Naive thymus-derived CD4-positive, alpha-beta T cell (primary cell): ENCODE data around the gene DUOXA2. TPM values are rescaled to one million over a fixed set of nuclear protein-coding genes. Genes with fewer than 3 reads are reported as not detected.
A peak's percentile ranks its signal among the peaks of the same experiment; 100 is the strongest.
"Not testable (repeated sequence)": the region's sequence is repeated elsewhere in the genome, so short reads cannot be mapped to it uniquely, and the experiment has no call there.

Experiments used
- ATAC-seq: fragments of 150-1000 bp; cut with Tn5 transposase; 2 replicates; pipeline ENCODE4 v1.10.0; 2021; ENCODE audit warnings: mild to moderate bottlenecking, moderate library complexity
- CTCF ChIA-PET: fragments of 350-600 bp; sonication (Branson Sonifier 250); formaldehyde crosslinking; loops from one replicate; lab custom pipeline; 2021; ENCODE audit warnings: antibody characterized with exemption; lab: Charles Lee
- POLR2A ChIA-PET: fragments of 350-600 bp; sonication (Branson Sonifier 250); formaldehyde crosslinking; loops from one replicate; lab custom pipeline; 2021; ENCODE audit warnings: antibody characterized with exemption, inconsistent platforms; lab: Charles Lee
- DNase-seq, 9 donors: peaks; one replicate each; pipeline versions ENCODE4 v3.0.0 to v3.0.0-alpha.2; 2020 to 2022; ENCODE audit warnings: mixed read lengths in 1 of 9
- H3K27ac ChIP-seq: one replicate; pipeline ENCODE4 v1.7.0; 2013; ENCODE audit warnings: mild to moderate bottlenecking, low read depth, low read length, moderate library complexity
- H3K27me3 ChIP-seq, 2 donors: one replicate each; pipeline ENCODE4 v1.7.0; 2013; ENCODE audit warnings: low read length in 2 of 2, mild to moderate bottlenecking in 2 of 2, moderate library complexity in 2 of 2; ENCODE audit not compliant: control insufficient read depth in 2 of 2, insufficient read depth in 2 of 2
- H3K36me3 ChIP-seq, 3 experiments: 1 replicate in 2 of 3; 2 replicates in 1 of 3; pipeline ENCODE4 v1.7.0; 2013; ENCODE audit warnings: low read length in 3 of 3, mild to moderate bottlenecking in 3 of 3, moderate library complexity in 1 of 3; ENCODE audit not compliant: insufficient read depth in 3 of 3, control insufficient read depth in 2 of 3
- H3K4me1 ChIP-seq, 2 donors: one replicate each; pipeline ENCODE4 v1.7.0; 2013; ENCODE audit warnings: low read length in 2 of 2, mild to moderate bottlenecking in 2 of 2, moderate library complexity in 1 of 2; ENCODE audit not compliant: control insufficient read depth in 2 of 2, insufficient read depth in 2 of 2
- H3K4me3 ChIP-seq: 2 replicates; pipeline ENCODE4 v1.7.0; 2013; ENCODE audit warnings: mild to moderate bottlenecking, low read length
- H3K9me3 ChIP-seq, 3 experiments: 1 replicate in 2 of 3; 2 replicates in 1 of 3; pipeline ENCODE4 v1.7.0; 2013; ENCODE audit warnings: low read length in 3 of 3; ENCODE audit not compliant: control insufficient read depth in 2 of 3
- H3K27ac Mint-ChIP-seq, 9 donors: one replicate each; pipeline ENCODE4 v1.8.0; 2020 to 2022; ENCODE audit warnings: mixed read lengths in 9 of 9, mild to moderate bottlenecking in 8 of 9, moderate library complexity in 5 of 9, inconsistent platforms in 2 of 9
- H3K27me3 Mint-ChIP-seq, 5 donors: one replicate each; pipeline ENCODE4 v1.8.0; 2021 to 2022; ENCODE audit warnings: mixed read lengths in 5 of 5, mild to moderate bottlenecking in 1 of 5
- H3K36me3 Mint-ChIP-seq, 5 donors: one replicate each; pipeline ENCODE4 v1.8.0; 2020 to 2022; ENCODE audit warnings: mixed read lengths in 5 of 5, mild to moderate bottlenecking in 3 of 5, inconsistent platforms in 1 of 5
- H3K4me1 Mint-ChIP-seq, 7 donors: one replicate each; pipeline ENCODE4 v1.8.0; 2020 to 2022; ENCODE audit warnings: mixed read lengths in 7 of 7, mild to moderate bottlenecking in 3 of 7, inconsistent platforms in 1 of 7
- H3K4me3 Mint-ChIP-seq, 10 donors: one replicate each; pipeline ENCODE4 v1.8.0; 2020 to 2022; ENCODE audit warnings: mild to moderate bottlenecking in 10 of 10, mixed read lengths in 10 of 10, moderate library complexity in 6 of 10, inconsistent platforms in 2 of 10
- H3K9me3 Mint-ChIP-seq, 11 donors: one replicate each; pipeline ENCODE4 v1.8.0; 2020 to 2022; ENCODE audit warnings: mixed read lengths in 11 of 11, mild to moderate bottlenecking in 4 of 11, inconsistent platforms in 1 of 11, moderate library complexity in 1 of 11
- intact Hi-C, 2 donors: fragments of 100-400 bp; cut with micrococcal nuclease; formaldehyde crosslinking; loops; one replicate each; pipeline ENCODE4 v1.15.1; 2023
- polyA plus RNA-seq, 2 donors: library from polyadenylated mRNA; unstranded; fragments of 300-500 nt; fragmentation: Illumina TruSeq; gene quantifications; one replicate each; pipeline ENCODE4 v1.2.3, GENCODE V29; 2021
- total RNA-seq, 6 experiments: library from RNA in 5 of 6; stranded (reverse) in 5 of 6; gene quantifications; 1 replicate in 5 of 6; 2 replicates in 1 of 6; pipeline ENCODE4 v1.2.3 and lab custom pipeline; 2021 to 2026

Gene DUOXA2
- total and polyA plus RNA-seq, 7 experiments from 2014 or later = not detected

- H3K27ac ChIP-seq, CTCF ChIA-PET, H3K36me3 ChIP-seq, H3K4me3 Mint-ChIP-seq, H3K9me3 Mint-ChIP-seq, DNase-seq, POLR2A ChIA-PET, ATAC-seq, intact Hi-C loops, H3K9me3 ChIP-seq, H3K4me1 ChIP-seq, H3K4me3 ChIP-seq, H3K4me1 Mint-ChIP-seq, H3K27ac Mint-ChIP-seq, H3K36me3 Mint-ChIP-seq, H3K27me3 ChIP-seq: not testable (repeated sequence)
- peaks cover 10 to 35% (median 19%) of the 10 kb centered on the region in 5 donors for H3K27me3 Mint-ChIP-seq
Observed at GRCh38 chr15:45104170-45104569, 10.0 kb upstream of the DUOXA2 start.

GRCh38 chr15:45105586-45105985 is 8.5 kb upstream of the DUOXA2 start:
- no peak overlapping the region for H3K4me3 ChIP-seq
- H3K36me3 ChIP-seq = no peaks in the 10 kb centered on the region
- Mint-ChIP-seq H3K36me3 (no peaks in the 10 kb centered on the region), H3K9me3 (no peaks in the 10 kb centered on the region), H3K4me3 (no peak overlapping the region), H3K4me1 (peaks cover 0 to 4% (median 0%) of the 10 kb centered on the region in 7 donors), H3K27me3 (peaks cover 24 to 40% (median 33%) of the 10 kb centered on the region in 5 donors), H3K27ac (no peak overlapping the region)
- DNase-seq (no peak), ATAC-seq (no peak)
- H3K4me1 ChIP-seq = no peaks in the 10 kb centered on the region
- no peaks in the 10 kb centered on the region for H3K27me3 ChIP-seq
- H3K27ac ChIP-seq = no peak overlapping the region
- H3K9me3 ChIP-seq = no peaks in the 10 kb centered on the region
- ChIA-PET POLR2A (no interaction called here), CTCF (interaction anchor here (1.1 kb wide), 1 partner anchor 12 kb away, joined by 5 read pairs; no protein-coding TSS in a partner anchor)
- intact Hi-C loops = no loop called here

GRCh38 chr15:45106002-45106790 is 7.9 kb upstream of the DUOXA2 start:
- Histone ChIP-seq H3K27ac (no peak overlapping the region), H3K4me3 (no peak overlapping the region), H3K9me3 (no peaks in the 10 kb centered on the region), H3K4me1 (no peaks in the 10 kb centered on the region), H3K36me3 (no peaks in the 10 kb centered on the region), H3K27me3 (no peaks in the 10 kb centered on the region)
- POLR2A ChIA-PET = no interaction called here
- no peak overlapping the region for H3K4me3 Mint-ChIP-seq
- peaks cover 0 to 4% (median 0%) of the 10 kb centered on the region in 7 donors for H3K4me1 Mint-ChIP-seq
- CTCF ChIA-PET = interaction anchor here (1.1 kb wide), 1 partner anchor 12 kb away, joined by 5 read pairs; no protein-coding TSS in a partner anchor
- intact Hi-C loops = no loop called here
- no peaks in the 10 kb centered on the region for H3K36me3 Mint-ChIP-seq
- no peak overlapping the region for H3K27ac Mint-ChIP-seq
- no peaks in the 10 kb centered on the region for H3K9me3 Mint-ChIP-seq
- ATAC-seq (no peak), DNase-seq (no peak)
- H3K27me3 Mint-ChIP-seq = peaks cover 25 to 37% (median 34%) of the 10 kb centered on the region in 5 donors

GRCh38 chr15:45107941-45108630 is 6.0 kb upstream of the DUOXA2 start:
- Histone ChIP-seq H3K9me3 (no peaks in the 10 kb centered on the region), H3K36me3 (no peaks in the 10 kb centered on the region), H3K27me3 (peaks cover 0 to 10% of the 10 kb centered on the region in 2 donors), H3K4me3 (no peak overlapping the region), H3K27ac (no peak overlapping the region), H3K4me1 (peaks cover 0 to 13% of the 10 kb centered on the region in 2 donors)
- ATAC-seq = no peak
- intact Hi-C loops = no loop called here
- DNase-seq = no peak
- H3K4me1 Mint-ChIP-seq = peaks cover 8 to 17% (median 10%) of the 10 kb centered on the region in 7 donors
- POLR2A ChIA-PET = no interaction called here
- no peaks in the 10 kb centered on the region for H3K9me3 Mint-ChIP-seq
- peaks cover 39 to 46% (median 42%) of the 10 kb centered on the region in 5 donors for H3K27me3 Mint-ChIP-seq
- no peak overlapping the region for H3K4me3 Mint-ChIP-seq
- CTCF ChIA-PET = interaction anchor here (1.9 kb wide), 1 partner anchor 10 kb away, joined by 6 read pairs; no protein-coding TSS in a partner anchor
- no peaks in the 10 kb centered on the region for H3K36me3 Mint-ChIP-seq
- H3K27ac Mint-ChIP-seq = no peak overlapping the region

- intact Hi-C loops = no loop called here
- no peak overlapping the region for H3K27ac ChIP-seq
- peaks cover 0 to 2% (median 0%) of the 10 kb centered on the region in 5 donors for H3K36me3 Mint-ChIP-seq
- H3K4me3 ChIP-seq = no peak overlapping the region
- peak overlapping the region in 5 of 10 donors; percentile 30 to 52 (median 41) for H3K4me3 Mint-ChIP-seq
- ChIA-PET POLR2A (no interaction called here), CTCF (no interaction called here)
- DNase-seq (no peak), ATAC-seq (no peak)
- H3K9me3 Mint-ChIP-seq = no peaks in the 10 kb centered on the region
- H3K27me3 Mint-ChIP-seq = peaks cover 51 to 64% (median 63%) of the 10 kb centered on the region in 5 donors
- peaks cover 13 to 35% (median 24%) of the 10 kb centered on the region in 7 donors for H3K4me1 Mint-ChIP-seq
- H3K36me3 ChIP-seq = no peaks in the 10 kb centered on the region
- peaks cover 0 to 31% of the 10 kb centered on the region in 2 donors for H3K4me1 ChIP-seq
- peaks cover 4 to 24% of the 10 kb centered on the region in 2 donors for H3K27me3 ChIP-seq
- H3K9me3 ChIP-seq = no peaks in the 10 kb centered on the region
- H3K27ac Mint-ChIP-seq = no peak overlapping the region
Observed at GRCh38 chr15:45110256-45110820, 3.8 kb upstream of the DUOXA2 start.

GRCh38 chr15:45111390-45112142 is 2.6 kb upstream of the DUOXA2 start:
- ChIA-PET POLR2A (no interaction called here), CTCF (no interaction called here)
- Histone ChIP-seq H3K4me3 (no peak overlapping the region), H3K9me3 (no peaks in the 10 kb centered on the region), H3K36me3 (no peaks in the 10 kb centered on the region), H3K27ac (no peak overlapping the region), H3K4me1 (peaks cover 0 to 35% of the 10 kb centered on the region in 2 donors), H3K27me3 (peaks cover 4 to 30% of the 10 kb centered on the region in 2 donors)
- Mint-ChIP-seq H3K27me3 (peaks cover 62 to 76% (median 71%) of the 10 kb centered on the region in 5 donors), H3K4me3 (peak overlapping the region in 9 of 10 donors; percentile 32 to 80 (median 78)), H3K9me3 (no peaks in the 10 kb centered on the region), H3K36me3 (peaks cover 0 to 2% (median 0%) of the 10 kb centered on the region in 5 donors), H3K4me1 (peaks cover 14 to 47% (median 29%) of the 10 kb centered on the region in 7 donors), H3K27ac (peak overlapping the region in 1 of 9 donors; percentile 13)
- ATAC-seq = no peak
- DNase-seq = no peak
- intact Hi-C loops = no loop called here
